K562 (cell line): Measurements from ENCODE around the gene TTN. TPM values are rescaled to one million over a fixed set of nuclear protein-coding genes. Genes with fewer than 3 reads are reported as not detected.

Experiments
- ATAC-seq: fragments of 200-7000 bp; cut with Tn5 transposase; 3 replicates; pipeline ENCODE4 v1.9.1; 2020; ENCODE audit warnings: moderate library complexity
- BruUV-seq: library from RNA; stranded (reverse); fragments of 400-500 nt; replicated peaks from 2 replicates; lab custom pipeline; 2021; lab: Mats Ljungman, UMichigan
- CTCF ChIA-PET: fragments of 300-600 bp; formaldehyde crosslinking; extraction: SDS; loops from one replicate; lab custom pipeline; 2021; ENCODE audit warnings: low intra/inter-chr PET ratio; lab: Yijun Ruan, JAX
- POLR2A ChIA-PET: fragments of 300-600, 350-650 bp; sonication (Branson Sonifier 250); formaldehyde crosslinking; extraction: SDS; loops from one replicate; lab custom pipeline; 2021; ENCODE audit warnings: antibody characterized with exemption, inconsistent platforms; lab: Yijun Ruan, JAX
- DNase-seq, 4 experiments: peaks; one replicate each; pipeline versions ENCODE4 v3.0.0 to v3.0.0-alpha.2; 2011 to 2018; ENCODE audit warnings: low spot score in 3 of 4, mixed read lengths in 3 of 4; ENCODE audit errors: extremely low read depth in 1 of 4
- FAIRE-seq: peaks from 2 replicates; lab custom pipeline; 2011; peaks lifted over from hg19 to GRCh38; lab: Jason Lieb, UNC
- H2AFZ ChIP-seq: 2 replicates; pipeline ENCODE4 v1.6.0; 2011; ENCODE audit warnings: low read depth, low read length, control low read depth, inconsistent platforms
- H3K27ac ChIP-seq: fragments of 200-600 bp; 3 replicates; pipeline ENCODE4 v1.8.0; 2011; ENCODE audit warnings: low read depth, mild to moderate bottlenecking, control low read depth, inconsistent platforms, low read length, moderate library complexity, mixed read lengths; ENCODE audit errors: extremely low read depth
- H3K27me3 ChIP-seq, 2 experiments: fragments of 300-600 bp in 1 of 2; 2 replicates in 1 of 2; 3 replicates in 1 of 2; pipeline versions ENCODE4 v1.6.0 to v1.8.0; 2011; ENCODE audit warnings: inconsistent platforms in 2 of 2, low read length in 2 of 2, mild to moderate bottlenecking in 1 of 2, mixed read lengths in 1 of 2, moderate library complexity in 1 of 2; ENCODE audit not compliant: control insufficient read depth in 2 of 2, insufficient read depth in 2 of 2
- H3K36me3 ChIP-seq: fragments of 300-600 bp; 3 replicates; pipeline ENCODE4 v1.8.0; 2011; ENCODE audit warnings: mild to moderate bottlenecking, low read length, inconsistent platforms; ENCODE audit not compliant: control insufficient read depth, insufficient read depth
- H3K4me1 ChIP-seq, 2 experiments: fragments of 200-600 bp in 1 of 2; replicated peaks in 1 of 2; 2 replicates in 1 of 2; 3 replicates in 1 of 2; pipeline versions ENCODE4 v1.5.1 to v1.8.0; 2011; ENCODE audit warnings: inconsistent platforms in 2 of 2, low read length in 2 of 2, mild to moderate bottlenecking in 1 of 2, mixed read lengths in 1 of 2, moderate library complexity in 1 of 2; ENCODE audit not compliant: control insufficient read depth in 2 of 2, insufficient read depth in 2 of 2
- H3K4me2 ChIP-seq: 2 replicates; pipeline ENCODE4 v1.6.1; 2011; ENCODE audit warnings: low read length, control low read depth, inconsistent platforms, mixed read lengths; ENCODE audit not compliant: insufficient read depth
- H3K4me3 ChIP-seq: fragments of 200-600 bp; sonication (generic), shearing (Covaris generic); 2 replicates; pipeline ENCODE4 v1.5.1; 2016; ENCODE audit warnings: control low read depth, inconsistent platforms
- H3K79me2 ChIP-seq: fragments of 200-600 bp; 3 replicates; pipeline ENCODE4 v1.8.0; 2011; ENCODE audit warnings: low read length, inconsistent platforms; ENCODE audit not compliant: control insufficient read depth, insufficient read depth
- H3K9ac ChIP-seq, 2 experiments: 2 replicates each; pipeline versions ENCODE4 v1.6.0 to v1.6.1; 2011; ENCODE audit warnings: low read depth in 2 of 2, low read length in 2 of 2, control low read depth in 1 of 2, inconsistent platforms in 1 of 2, mild to moderate bottlenecking in 1 of 2, mixed read lengths in 1 of 2; ENCODE audit not compliant: insufficient read depth in 1 of 2
- H3K9me1 ChIP-seq: one replicate; pipeline ENCODE4 v1.6.0; 2011; ENCODE audit warnings: inconsistent platforms, mild to moderate bottlenecking, low read length, moderate library complexity; ENCODE audit not compliant: control insufficient read depth, insufficient read depth
- H3K9me3 ChIP-seq: replicated peaks from 2 replicates; pipeline ENCODE4 v1.5.1; 2011; ENCODE audit warnings: low read depth, low read length, inconsistent platforms; ENCODE audit not compliant: control insufficient read depth, insufficient read depth
- H4K20me1 ChIP-seq: replicated peaks from 2 replicates; pipeline ENCODE4 v1.6.1; 2011; ENCODE audit warnings: low read length, inconsistent platforms, mixed read lengths; ENCODE audit not compliant: control insufficient read depth, insufficient read depth
- DPF2 ChIP-seq: fragments of 450-650 bp; IDR thresholded peaks from 2 replicates; pipeline ENCODE4 v1.6.1; 2016
- EHMT2 ChIP-seq: fragments of 450-650 bp; IDR thresholded peaks from 2 replicates; pipeline ENCODE4 v1.6.1; 2018; ENCODE audit warnings: antibody characterized with exemption
- FOSL1 ChIP-seq: fragments of 200-800 bp; sonication (Bioruptor generic); conservative IDR thresholded peaks from 2 replicates; pipeline ENCODE4 v1.6.1; 2016; ENCODE audit warnings: missing genetic modification characterization, missing compliant biosample characterization
- JUND ChIP-seq, 2 experiments: IDR thresholded peaks; 2 replicates in 1 of 2; 3 replicates in 1 of 2; pipeline ENCODE4 v1.6.1; 2011; ENCODE audit warnings: borderline replicate concordance in 2 of 2, low read depth in 2 of 2, low read length in 2 of 2, improper control_type of control experiment in 1 of 2, missing biosample characterization in 1 of 2, missing genetic modification characterization in 1 of 2, missing genetic modification reagents in 1 of 2
- KAT2B ChIP-seq: IDR thresholded peaks from one replicate; pipeline ENCODE4 v1.6.1; 2012; ENCODE audit warnings: low read depth, mild to moderate bottlenecking, control low read depth, inconsistent platforms, low read length, moderate library complexity
- KDM1A ChIP-seq, 2 experiments: fragments of 450-650 bp; IDR thresholded peaks; 2 replicates each; pipeline ENCODE4 v1.6.1; 2016; ENCODE audit warnings: mild to moderate bottlenecking in 2 of 2
- KLF1 ChIP-seq: fragments of 450-650 bp; IDR thresholded peaks from 2 replicates; pipeline ENCODE4 v1.6.1; 2016; ENCODE audit warnings: missing genetic modification characterization, missing compliant biosample characterization
- NCOA6 ChIP-seq: fragments of 450-650 bp; IDR thresholded peaks from 2 replicates; pipeline ENCODE4 v1.6.1; 2017; ENCODE audit warnings: mild to moderate bottlenecking
- TAF1 ChIP-seq: IDR thresholded peaks from 2 replicates; pipeline ENCODE4 v1.6.1; 2011; ENCODE audit warnings: mild to moderate bottlenecking, low read length, moderate library complexity; ENCODE audit not compliant: insufficient read depth, control insufficient read depth, severe bottlenecking; ENCODE audit errors: extremely low read depth
- ZNF384 ChIP-seq: IDR thresholded peaks from 2 replicates; pipeline ENCODE4 v1.6.1; 2012; ENCODE audit warnings: low read depth, low read length, improper control_type of control experiment
- WGBS: fragments of 100-300 bp; shearing (Covaris generic); methylation state at CpG from one replicate; pipeline ENCODE4 v1.1.6; 2016; ENCODE audit warnings: low coverage, mixed read lengths; ENCODE audit not compliant: insufficient coverage; ENCODE audit errors: missing lambda C conversion rate; 5-methylcytosine and 5-hydroxymethylcytosine counted together
- in situ Hi-C: fragments of 300-500 bp; cut with MboI; formaldehyde crosslinking; loops from 4 replicates; pipeline ENCODE4 v1.15.0; 2018; ENCODE audit warnings: inconsistent platforms, mixed read lengths
- intact Hi-C: fragments of 100-400 bp; cut with micrococcal nuclease; formaldehyde crosslinking; loops from 2 replicates; pipeline ENCODE4 v1.14.2; 2022
- polyA plus RNA-seq, 8 experiments: library from polyadenylated mRNA; depleted of rRNA in 4 of 8; stranded (reverse) in 5 of 8; unstranded in 3 of 8; fragments of >200 nt; fragmentation: Nextera tagmentation in 2 of 8; fragmentation: Illumina TruSeq in 1 of 8; extraction: Ambion mirVana in 2 of 8; extraction: Trizol in 1 of 8; gene quantifications; 2 replicates each; pipeline versions ENCODE4 v1.2.1 to v1.2.3, GENCODE V29; 2011 to 2014; ENCODE audit warnings: inconsistent platforms in 1 of 8, missing spikeins in 1 of 8
- total RNA-seq, 7 experiments: library from RNA; depleted of rRNA in 6 of 7; stranded (reverse); fragments of >200 nt in 6 of 7; fragmentation: Illumina TruSeq in 2 of 7; extraction: Trizol in 2 of 7; gene quantifications; 2 replicates each; pipeline versions ENCODE4 v1.2.1 to v1.2.3, GENCODE V29; 2011 to 2021; ENCODE audit warnings: low replicate concordance in 1 of 7
- TF ChIP-seq, protein P1 (sequence below): sonication (generic); IDR thresholded peaks from 2 replicates; pipeline ENCODE4 v1.6.1; 2016
- TF ChIP-seq, protein P2 (sequence below): fragments of 200-800 bp; sonication (Bioruptor generic); IDR thresholded peaks from 2 replicates; pipeline ENCODE4 v1.6.1; 2017; ENCODE audit warnings: missing genetic modification characterization, missing compliant biosample characterization
- TF ChIP-seq, protein P3 (sequence below): IDR thresholded peaks from 3 replicates; pipeline ENCODE4 v1.6.1; 2011; ENCODE audit warnings: borderline replicate concordance, mild to moderate bottlenecking, moderate library complexity; ENCODE audit not compliant: insufficient read length; ENCODE audit errors: extremely low read depth

Gene TTN
- total and polyA plus RNA-seq, 9 of the 15 experiments (the other 6 are each of a cell fraction or from before 2014, with no cell fraction given), result under 0.01 to 0.20 (median 0.04) TPM; not detected in 1

DNA sequence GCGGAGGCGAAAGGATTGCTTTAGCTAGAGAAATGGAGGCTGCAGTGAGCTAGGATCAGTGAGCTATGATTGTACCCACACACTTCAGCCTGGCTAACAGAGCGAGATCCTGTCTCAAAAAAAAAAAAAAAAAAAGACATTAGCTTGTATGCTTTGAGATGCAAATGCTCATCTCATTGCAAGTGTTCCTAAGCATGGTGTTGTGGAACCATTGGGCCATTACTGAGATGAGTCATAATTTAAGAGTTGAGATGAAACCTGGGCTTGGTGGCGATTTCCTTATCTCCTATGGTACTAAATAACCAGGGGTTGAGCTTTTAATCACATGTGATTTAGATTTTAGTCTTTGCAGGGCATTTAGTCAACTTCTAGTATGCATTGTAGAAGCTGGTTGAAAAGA is 324.8 kb downstream of the TTN start (continued):
- no peak for TF ChIP-seq TAF1
- peak; percentile 82 for TF ChIP-seq JUND (IDR thresholded peaks at IDR 0.05; ENCODE audit: borderline replicate concordance, low read depth, low read length)
- peak; percentile 66; the same call in 2 of the 3 replicates for TF ChIP-seq JUND (tag; IDR thresholded peaks at IDR 0.05; ENCODE audit: borderline replicate concordance, low read depth, low read length)
- TF ChIP-seq ZNF384, result 0 out of 2 replicates have a peak, but pooled peaks have one; percentile 36
- TF ChIP-seq EHMT2, result peak; percentile 64; the same call in 1 of the 2 replicates
- 0 out of 2 replicates have a peak, but pooled peaks have one; percentile 53 for TF ChIP-seq DPF2
- TF ChIP-seq, protein P1, sequence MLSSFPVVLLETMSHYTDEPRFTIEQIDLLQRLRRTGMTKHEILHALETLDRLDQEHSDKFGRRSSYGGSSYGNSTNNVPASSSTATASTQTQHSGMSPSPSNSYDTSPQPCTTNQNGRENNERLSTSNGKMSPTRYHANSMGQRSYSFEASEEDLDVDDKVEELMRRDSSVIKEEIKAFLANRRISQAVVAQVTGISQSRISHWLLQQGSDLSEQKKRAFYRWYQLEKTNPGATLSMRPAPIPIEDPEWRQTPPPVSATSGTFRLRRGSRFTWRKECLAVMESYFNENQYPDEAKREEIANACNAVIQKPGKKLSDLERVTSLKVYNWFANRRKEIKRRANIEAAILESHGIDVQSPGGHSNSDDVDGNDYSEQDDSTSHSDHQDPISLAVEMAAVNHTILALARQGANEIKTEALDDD, result 0 out of 2 replicates have a peak, but pooled peaks have one; percentile 25
- TF ChIP-seq FOSL1 (tag), result peak; percentile 77

DNA sequence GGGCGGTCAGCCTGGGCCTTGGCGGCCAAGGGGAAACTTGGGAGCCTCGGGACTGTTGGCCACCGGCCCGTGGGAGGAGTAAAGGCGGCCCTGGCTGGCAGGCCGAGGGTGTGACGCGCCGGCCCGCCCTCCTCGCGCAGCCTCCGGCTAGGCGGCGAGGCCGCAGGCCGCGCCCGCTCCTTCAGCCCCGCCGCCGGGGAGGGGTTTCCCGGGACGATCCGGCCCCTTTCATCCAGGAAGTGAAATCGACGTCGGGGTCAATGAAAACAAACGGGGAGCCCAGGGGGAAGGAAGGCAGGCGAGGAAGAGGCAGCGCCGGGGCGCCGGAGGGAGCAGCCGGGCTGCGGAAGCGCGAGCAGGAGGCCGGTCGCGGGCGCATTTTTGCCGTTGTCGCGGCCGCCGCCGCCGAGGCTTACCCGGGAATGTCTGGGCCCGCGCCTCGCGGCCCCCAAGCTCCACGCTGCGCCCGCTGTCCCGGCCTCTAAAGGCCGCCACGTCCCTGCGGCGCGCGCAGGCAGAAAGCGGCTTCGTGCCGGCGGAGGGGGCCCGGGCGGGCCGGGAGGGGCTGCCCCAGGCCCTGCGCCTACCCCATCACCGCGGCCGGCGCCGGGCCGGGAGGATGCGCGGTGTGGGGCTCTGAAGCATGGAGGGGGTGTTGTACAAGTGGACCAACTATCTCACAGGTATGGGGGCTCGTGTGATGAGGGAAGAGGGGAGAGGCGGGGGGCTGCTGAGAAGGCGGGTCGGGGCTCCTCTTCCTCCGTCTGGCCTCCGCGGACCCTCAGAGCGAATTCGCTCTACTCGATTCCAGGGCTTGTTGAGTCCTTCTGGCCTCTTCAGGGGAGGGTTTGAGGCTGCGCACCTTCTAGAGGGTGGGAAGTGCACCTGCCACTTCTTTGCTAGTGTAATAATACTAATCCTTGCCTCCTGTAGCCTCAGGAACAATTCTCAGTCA is 326.7 kb downstream of the TTN start, which contains the start of gene PLEKHA3:
TSS of gene PLEKHA3 (plus strand) at position 231 of the 955 bp plus-strand sequence. CDS start at position 644, 413 bp downstream.
- in situ Hi-C loops (no loop called here), intact Hi-C loops (no loop called here)
- ATAC-seq (peak; percentile 89), DNase-seq (peak; percentile 92 to 98 (median 95)), FAIRE-seq (peak; percentile 74)
- CTCF ChIA-PET, result no interaction called here
- Histone ChIP-seq H3K9ac (peak within 1 kb of the TSS; percentile 62 to 94), H3K4me2 (peak within 1 kb of the TSS; percentile 95), H3K9me1 (no peaks in the 10 kb centered on the region), H3K27me3 (no peaks in the 10 kb centered on the region), H3K9me3 (no peaks in the 10 kb centered on the region), H3K4me3 (peak within 1 kb of the TSS; percentile 58), H4K20me1 (no peaks in the 10 kb centered on the region), H3K27ac (peak within 1 kb of the TSS; percentile 63), H3K36me3 (no peaks in the 10 kb centered on the region), H3K4me1 (peaks cover 23 to 29% of the 10 kb centered on the region in 2 experiments), H3K79me2 (peaks cover 53% of the 10 kb centered on the region), H2AFZ (peak within 1 kb of the TSS; percentile 98)
- under 1% methylated on average over 75 of the region's 92 CpGs for WGBS
- POLR2A ChIA-PET, result interaction anchor here (0.7 to 2.2 kb wide), 3 partner anchors 12 to 110 kb away, joined by 4 to 9 read pairs (median 4); no protein-coding TSS in a partner anchor
- no TSS peak for BruUV-seq
- no peak for TF ChIP-seq KAT2B
- TF ChIP-seq, protein P2, sequence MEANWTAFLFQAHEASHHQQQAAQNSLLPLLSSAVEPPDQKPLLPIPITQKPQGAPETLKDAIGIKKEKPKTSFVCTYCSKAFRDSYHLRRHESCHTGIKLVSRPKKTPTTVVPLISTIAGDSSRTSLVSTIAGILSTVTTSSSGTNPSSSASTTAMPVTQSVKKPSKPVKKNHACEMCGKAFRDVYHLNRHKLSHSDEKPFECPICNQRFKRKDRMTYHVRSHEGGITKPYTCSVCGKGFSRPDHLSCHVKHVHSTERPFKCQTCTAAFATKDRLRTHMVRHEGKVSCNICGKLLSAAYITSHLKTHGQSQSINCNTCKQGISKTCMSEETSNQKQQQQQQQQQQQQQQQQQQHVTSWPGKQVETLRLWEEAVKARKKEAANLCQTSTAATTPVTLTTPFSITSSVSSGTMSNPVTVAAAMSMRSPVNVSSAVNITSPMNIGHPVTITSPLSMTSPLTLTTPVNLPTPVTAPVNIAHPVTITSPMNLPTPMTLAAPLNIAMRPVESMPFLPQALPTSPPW (CRISPR knock-in tag), result peak; percentile 82
- TF ChIP-seq, protein P3, sequence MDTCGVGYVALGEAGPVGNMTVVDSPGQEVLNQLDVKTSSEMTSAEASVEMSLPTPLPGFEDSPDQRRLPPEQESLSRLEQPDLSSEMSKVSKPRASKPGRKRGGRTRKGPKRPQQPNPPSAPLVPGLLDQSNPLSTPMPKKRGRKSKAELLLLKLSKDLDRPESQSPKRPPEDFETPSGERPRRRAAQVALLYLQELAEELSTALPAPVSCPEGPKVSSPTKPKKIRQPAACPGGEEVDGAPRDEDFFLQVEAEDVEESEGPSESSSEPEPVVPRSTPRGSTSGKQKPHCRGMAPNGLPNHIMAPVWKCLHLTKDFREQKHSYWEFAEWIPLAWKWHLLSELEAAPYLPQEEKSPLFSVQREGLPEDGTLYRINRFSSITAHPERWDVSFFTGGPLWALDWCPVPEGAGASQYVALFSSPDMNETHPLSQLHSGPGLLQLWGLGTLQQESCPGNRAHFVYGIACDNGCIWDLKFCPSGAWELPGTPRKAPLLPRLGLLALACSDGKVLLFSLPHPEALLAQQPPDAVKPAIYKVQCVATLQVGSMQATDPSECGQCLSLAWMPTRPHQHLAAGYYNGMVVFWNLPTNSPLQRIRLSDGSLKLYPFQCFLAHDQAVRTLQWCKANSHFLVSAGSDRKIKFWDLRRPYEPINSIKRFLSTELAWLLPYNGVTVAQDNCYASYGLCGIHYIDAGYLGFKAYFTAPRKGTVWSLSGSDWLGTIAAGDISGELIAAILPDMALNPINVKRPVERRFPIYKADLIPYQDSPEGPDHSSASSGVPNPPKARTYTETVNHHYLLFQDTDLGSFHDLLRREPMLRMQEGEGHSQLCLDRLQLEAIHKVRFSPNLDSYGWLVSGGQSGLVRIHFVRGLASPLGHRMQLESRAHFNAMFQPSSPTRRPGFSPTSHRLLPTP, result no peak
- TF ChIP-seq NCOA6, result no peak
- TF ChIP-seq KLF1 (tag), result peak; percentile 54; the same call in 1 of the 2 replicates
- TF ChIP-seq KDM1A (IDR thresholded peaks at IDR 0.05), result no peak
